Thymus (tissue), 11 donors: ENCODE results near the gene PPARD. TPM values are rescaled to one million over a fixed set of nuclear protein-coding genes. Genes with fewer than 3 reads are reported as not detected.

Experiments used
- DNase-seq, 9 donors: peaks; one replicate each; pipeline ENCODE4 v3.0.0-alpha.2; 2013; ENCODE audit warnings: low spot score in 9 of 9, low read depth in 6 of 9, missing footprints in 1 of 9
- H3K27ac ChIP-seq, 2 donors: one replicate each; pipeline ENCODE4 v1.5.1; 2013; ENCODE audit warnings: control low read depth in 1 of 2, low read depth in 1 of 2, low read length in 1 of 2, mild to moderate bottlenecking in 1 of 2, moderate library complexity in 1 of 2
- H3K27me3 ChIP-seq, 2 donors: one replicate each; pipeline ENCODE4 v1.5.1; 2013; ENCODE audit warnings: low read length in 1 of 2; ENCODE audit not compliant: control insufficient read depth in 2 of 2, insufficient read depth in 1 of 2
- H3K36me3 ChIP-seq, 2 donors: one replicate each; pipeline ENCODE4 v1.5.1; 2013; ENCODE audit warnings: low read length in 1 of 2, mild to moderate bottlenecking in 1 of 2, moderate library complexity in 1 of 2; ENCODE audit not compliant: control insufficient read depth in 2 of 2, insufficient read depth in 2 of 2
- H3K4me1 ChIP-seq, 2 donors: one replicate each; pipeline ENCODE4 v1.5.1; 2013; ENCODE audit warnings: low read length in 2 of 2; ENCODE audit not compliant: control insufficient read depth in 2 of 2, insufficient read depth in 2 of 2
- H3K4me3 ChIP-seq, 2 donors: one replicate each; pipeline ENCODE4 v1.5.1; 2013; ENCODE audit warnings: low read length in 2 of 2, control low read depth in 1 of 2, mild to moderate bottlenecking in 1 of 2
- H3K9me3 ChIP-seq, 2 donors: one replicate each; pipeline ENCODE4 v1.5.1; 2013; ENCODE audit warnings: low read length in 1 of 2, mild to moderate bottlenecking in 1 of 2; ENCODE audit not compliant: control insufficient read depth in 2 of 2, insufficient read depth in 1 of 2
- WGBS: extraction: QIAGEN DNeasy Blood & Tissue Kit; methylation state at CpG from one replicate; pipeline ENCODE4 v1.1.7; 2013; 5-methylcytosine and 5-hydroxymethylcytosine counted together
- polyA plus RNA-seq: library from polyadenylated mRNA; stranded (reverse); fragments of 200-250 nt; gene quantifications from one replicate; pipeline ENCODE4 v1.2.3, GENCODE V29; 2013
- total RNA-seq: library from RNA; stranded (reverse); fragments of 120-200 nt; gene quantifications from one replicate; pipeline ENCODE4 v1.2.4, GENCODE V29; 2013
- donor health status: healthy.

Gene PPARD
- total and polyA plus RNA-seq, 2 donors: 2.3 to 15.8 TPM

GRCh38 chr6:35343835-35344550, 1.6 kb downstream of the PPARD start:
- no peak for DNase-seq
- H3K36me3 ChIP-seq: peaks cover 5 to 8% of the 10 kb centered on the region in 2 donors
- H3K27me3 ChIP-seq: peaks cover 0 to 13% of the 10 kb centered on the region in 2 donors
- H3K4me3 ChIP-seq: peak overlapping the region in 1 of 2 donors; percentile 78
- no peaks in the 10 kb centered on the region for H3K9me3 ChIP-seq
- peaks cover 13 to 27% of the 10 kb centered on the region in 2 donors for H3K4me1 ChIP-seq
- WGBS: 79% methylated on average over 6 of the region's 6 CpGs
- H3K27ac ChIP-seq: peak overlapping the region in 1 of 2 donors; percentile 5

DNA sequence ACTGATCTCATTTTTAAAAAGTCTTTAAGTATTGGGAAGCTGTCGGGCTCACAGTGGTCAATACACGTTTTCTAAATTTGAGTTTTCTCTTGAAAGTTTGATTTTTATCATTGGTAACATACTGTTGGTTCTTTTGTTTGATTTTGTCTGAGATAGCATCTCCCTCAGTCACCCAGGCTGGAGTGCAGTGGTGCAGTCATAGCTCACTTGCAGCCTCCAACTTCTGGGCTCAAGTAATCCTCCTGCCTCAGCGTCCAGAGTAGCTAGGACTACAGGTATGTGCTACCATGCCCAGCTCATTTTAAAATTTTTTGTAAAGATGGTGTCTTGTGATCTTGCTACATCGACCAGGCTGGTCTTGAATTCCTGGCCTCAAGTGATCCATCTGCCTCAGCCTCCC, 9.1 kb downstream of the PPARD start:
- no peak for DNase-seq
- Histone ChIP-seq H3K27me3 (no peaks in the 10 kb centered on the region), H3K36me3 (peaks cover 20 to 31% of the 10 kb centered on the region in 2 donors), H3K27ac (no peak overlapping the region), H3K9me3 (no peaks in the 10 kb centered on the region), H3K4me3 (no peak overlapping the region), H3K4me1 (peaks cover 0 to 9% of the 10 kb centered on the region in 2 donors)
- 91% methylated on average over 4 of the region's 4 CpGs for WGBS

DNA sequence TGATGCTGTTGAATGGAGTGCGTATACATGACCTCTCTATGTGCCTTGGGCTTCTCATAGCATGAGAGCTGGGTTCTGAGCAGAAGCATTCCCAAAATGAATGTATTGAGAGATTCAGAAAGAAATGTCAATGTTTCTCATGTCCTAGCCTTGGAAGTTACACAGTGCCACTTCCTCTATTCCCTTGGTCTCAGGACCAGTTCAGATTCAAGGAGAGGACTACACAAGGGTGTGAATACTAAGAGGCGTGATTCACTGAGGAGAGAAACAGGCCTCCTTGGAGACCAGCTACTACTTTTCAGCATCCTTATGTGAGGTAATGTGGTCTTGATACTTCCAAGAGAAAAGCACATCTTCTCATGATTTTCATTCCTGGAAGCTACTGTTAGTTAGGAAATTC, 10.4 kb downstream of the PPARD start:
- Histone ChIP-seq H3K27me3 (no peaks in the 10 kb centered on the region), H3K9me3 (no peaks in the 10 kb centered on the region), H3K27ac (no peak overlapping the region), H3K4me1 (peaks cover 0 to 9% of the 10 kb centered on the region in 2 donors), H3K36me3 (peaks cover 23 to 37% of the 10 kb centered on the region in 2 donors), H3K4me3 (no peak overlapping the region)
- DNase-seq: no peak
- 99% methylated on average over 2 of the region's 2 CpGs for WGBS

DNA sequence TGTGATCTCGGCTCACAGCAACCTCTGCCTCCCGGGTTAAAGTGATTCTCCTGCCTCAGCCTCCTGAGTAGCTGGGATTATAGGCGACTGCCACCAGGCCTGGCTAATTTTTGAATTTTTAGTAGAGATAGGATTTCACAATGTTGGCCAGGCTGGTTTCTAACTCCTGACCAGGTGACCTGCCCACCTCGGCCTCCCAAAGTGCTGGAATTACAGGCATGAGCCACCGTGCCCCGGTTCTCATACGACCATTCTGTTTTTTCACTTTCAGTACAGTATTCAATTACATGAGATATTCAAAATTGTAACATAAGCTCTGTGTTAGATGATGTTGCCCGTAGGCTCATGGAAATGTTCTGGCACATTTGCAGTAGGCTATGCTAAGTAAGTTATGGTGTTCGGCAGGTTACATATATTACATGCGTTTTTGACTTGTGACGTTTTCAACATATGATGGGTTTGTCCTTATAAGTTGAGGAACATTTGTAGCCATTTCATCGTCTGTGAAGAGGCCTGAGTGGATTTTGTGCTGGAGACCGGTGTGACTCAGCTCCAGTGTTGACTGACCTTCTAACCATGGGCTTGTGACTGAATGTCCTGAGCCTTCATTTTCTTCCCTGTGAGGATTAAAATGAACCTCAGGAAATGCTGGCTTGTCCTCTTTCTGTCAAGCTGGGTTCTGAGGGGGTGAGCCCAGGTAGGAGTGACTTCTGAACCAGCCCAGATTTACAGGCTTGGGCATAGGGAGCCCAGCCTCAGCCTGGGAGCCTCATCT, 12.2 kb downstream of the PPARD start:
- DNase-seq: no peak

DNA sequence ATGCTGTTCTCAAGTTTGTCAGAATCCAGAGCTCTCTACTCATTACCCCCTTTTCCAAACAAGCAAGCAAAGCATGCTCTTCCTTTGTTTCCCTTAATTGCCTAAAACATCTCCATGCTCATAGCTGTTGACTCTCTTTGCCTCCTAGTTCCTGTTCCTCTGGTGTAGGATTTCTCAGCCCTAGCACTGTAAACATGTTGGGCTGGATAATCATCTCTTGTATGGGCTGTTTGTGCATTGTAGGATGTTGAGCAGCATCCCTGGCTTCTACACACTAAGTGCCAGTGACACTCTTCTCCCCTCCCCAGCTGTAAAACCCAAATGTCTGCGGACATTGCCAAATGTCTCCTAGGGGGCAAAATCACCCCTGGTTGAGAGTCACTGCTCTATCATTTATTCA, 14.0 kb downstream of the PPARD start:
- no peaks in the 10 kb centered on the region for H3K27me3 ChIP-seq
- H3K9me3 ChIP-seq: no peaks in the 10 kb centered on the region
- H3K36me3 ChIP-seq: peaks cover 18 to 34% of the 10 kb centered on the region in 2 donors
- peaks cover 0 to 16% of the 10 kb centered on the region in 2 donors for H3K4me1 ChIP-seq
- 100% methylated on average over 1 of the region's 1 CpG for WGBS
- H3K4me3 ChIP-seq: no peak overlapping the region
- H3K27ac ChIP-seq: no peak overlapping the region
- no peak for DNase-seq

More for the DNA sequence above, 12.2 kb downstream of the PPARD start:
- no peaks in the 10 kb centered on the region for H3K27me3 ChIP-seq
- peaks cover 0 to 8% of the 10 kb centered on the region in 2 donors for H3K4me1 ChIP-seq
- H3K4me3 ChIP-seq: no peak overlapping the region
- H3K36me3 ChIP-seq: peaks cover 18 to 33% of the 10 kb centered on the region in 2 donors
- H3K9me3 ChIP-seq: no peaks in the 10 kb centered on the region
- 95% methylated on average over 13 of the region's 13 CpGs for WGBS
- no peak overlapping the region for H3K27ac ChIP-seq

DNA sequence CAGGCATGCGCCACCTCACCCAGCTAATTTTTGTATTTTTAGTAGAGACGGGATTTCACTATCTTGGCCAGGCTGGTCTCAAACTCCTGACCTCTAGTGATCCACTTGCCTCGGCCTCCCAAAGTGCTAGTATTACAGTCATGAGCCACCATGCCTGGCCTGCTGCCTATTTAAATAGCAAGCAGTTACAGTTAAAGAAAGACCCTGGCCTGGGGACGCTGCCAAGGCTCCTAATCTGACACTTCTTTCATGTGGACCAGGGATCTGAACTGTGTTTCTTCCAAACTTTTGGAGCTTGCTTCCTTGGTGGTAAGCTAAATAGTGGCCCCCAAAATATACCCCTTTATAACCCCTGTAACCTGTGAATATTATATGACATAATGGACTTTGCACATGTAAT, 15.3 kb downstream of the PPARD start:
- 96% methylated on average over 4 of the region's 4 CpGs for WGBS

DNA sequence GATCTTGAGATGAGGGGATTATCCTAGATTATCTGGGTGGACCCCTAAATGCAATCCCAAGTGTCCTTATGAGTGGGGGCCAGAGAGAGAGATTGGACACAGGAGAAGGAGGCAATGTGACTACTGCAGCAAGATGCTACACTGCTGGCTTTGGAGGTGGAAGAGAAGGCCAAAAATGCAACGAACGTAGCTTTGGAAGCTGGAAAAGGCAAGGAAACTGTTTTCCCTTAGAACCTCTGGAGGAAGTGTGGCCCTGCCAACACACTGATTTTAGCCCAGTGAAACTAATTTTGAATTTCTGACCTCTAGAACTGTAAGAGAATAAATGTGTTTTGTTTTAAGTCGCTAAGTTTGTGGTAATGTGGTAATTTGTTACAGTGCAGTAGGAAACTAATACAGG, 15.7 kb downstream of the PPARD start:
- H3K4me3 ChIP-seq: no peak overlapping the region
- H3K27ac ChIP-seq: no peak overlapping the region
- WGBS: 88% methylated on average over 3 of the region's 3 CpGs
- H3K27me3 ChIP-seq: no peaks in the 10 kb centered on the region
- peaks cover 2 to 23% of the 10 kb centered on the region in 2 donors for H3K4me1 ChIP-seq
- no peaks in the 10 kb centered on the region for H3K9me3 ChIP-seq
- peaks cover 13 to 34% of the 10 kb centered on the region in 2 donors for H3K36me3 ChIP-seq
- DNase-seq: no peak

More for the DNA sequence above, 15.3 kb downstream of the PPARD start:
- no peak for DNase-seq
- peaks cover 17 to 36% of the 10 kb centered on the region in 2 donors for H3K36me3 ChIP-seq
- no peak overlapping the region for H3K27ac ChIP-seq
- H3K4me3 ChIP-seq: no peak overlapping the region
- no peaks in the 10 kb centered on the region for H3K27me3 ChIP-seq
- no peaks in the 10 kb centered on the region for H3K9me3 ChIP-seq
- H3K4me1 ChIP-seq: peaks cover 0 to 19% of the 10 kb centered on the region in 2 donors

DNA sequence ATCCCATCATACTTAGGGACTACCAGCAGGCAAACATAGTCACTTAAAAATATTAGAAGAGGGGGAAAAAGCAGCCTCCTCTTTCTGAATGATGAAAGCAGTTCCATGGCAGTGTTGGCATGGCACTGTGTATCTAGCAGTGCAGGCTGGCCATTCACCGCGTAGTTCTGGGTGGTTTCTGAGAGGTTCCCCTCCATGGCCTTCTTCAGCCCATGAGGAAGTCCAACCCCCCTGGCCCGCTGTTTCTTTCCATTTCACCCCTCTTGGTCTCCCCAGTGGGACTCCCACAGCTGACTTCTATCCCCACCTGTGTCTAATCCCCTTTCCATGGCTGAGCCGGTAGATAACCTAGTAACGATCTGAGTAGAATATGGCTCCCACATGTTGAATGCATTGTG, 17.0 kb downstream of the PPARD start:
- peaks cover 4 to 28% of the 10 kb centered on the region in 2 donors for H3K4me1 ChIP-seq
- DNase-seq: no peak
- H3K9me3 ChIP-seq: no peaks in the 10 kb centered on the region
- no peak overlapping the region for H3K27ac ChIP-seq
- WGBS: 99% methylated on average over 5 of the region's 5 CpGs
- H3K4me3 ChIP-seq: no peak overlapping the region
- H3K36me3 ChIP-seq: peaks cover 11 to 28% of the 10 kb centered on the region in 2 donors
- no peaks in the 10 kb centered on the region for H3K27me3 ChIP-seq

GRCh38 chr6:35359744-35360348, 17.5 kb downstream of the PPARD start:
- WGBS: 88% methylated on average over 2 of the region's 2 CpGs
- Histone ChIP-seq H3K4me3 (no peak overlapping the region), H3K9me3 (no peaks in the 10 kb centered on the region), H3K27me3 (no peaks in the 10 kb centered on the region), H3K4me1 (peaks cover 4 to 28% of the 10 kb centered on the region in 2 donors), H3K27ac (peak overlapping the region in 1 of 2 donors; percentile 5), H3K36me3 (peaks cover 9 to 23% of the 10 kb centered on the region in 2 donors)
- no peak for DNase-seq
